Measurements from ENCODE around the gene COX10.

GRCh38 chr17:14169901-14170300, 100.6 kb downstream of the COX10 start:
- TF ChIP-seq CTCF (conservative IDR thresholded peaks at IDR 0.05) (no peak), ZFX (IDR thresholded peaks at IDR 0.05) (no peak)
